ENCODE results near the gene NUDT22. TPM values are rescaled to one million over a fixed set of nuclear protein-coding genes. Genes with fewer than 3 reads are reported as not detected.

NUDT22 gene
- polyA plus RNA-seq, 4 donors, result 40.0 to 140 (median 95.3) TPM

DNA sequence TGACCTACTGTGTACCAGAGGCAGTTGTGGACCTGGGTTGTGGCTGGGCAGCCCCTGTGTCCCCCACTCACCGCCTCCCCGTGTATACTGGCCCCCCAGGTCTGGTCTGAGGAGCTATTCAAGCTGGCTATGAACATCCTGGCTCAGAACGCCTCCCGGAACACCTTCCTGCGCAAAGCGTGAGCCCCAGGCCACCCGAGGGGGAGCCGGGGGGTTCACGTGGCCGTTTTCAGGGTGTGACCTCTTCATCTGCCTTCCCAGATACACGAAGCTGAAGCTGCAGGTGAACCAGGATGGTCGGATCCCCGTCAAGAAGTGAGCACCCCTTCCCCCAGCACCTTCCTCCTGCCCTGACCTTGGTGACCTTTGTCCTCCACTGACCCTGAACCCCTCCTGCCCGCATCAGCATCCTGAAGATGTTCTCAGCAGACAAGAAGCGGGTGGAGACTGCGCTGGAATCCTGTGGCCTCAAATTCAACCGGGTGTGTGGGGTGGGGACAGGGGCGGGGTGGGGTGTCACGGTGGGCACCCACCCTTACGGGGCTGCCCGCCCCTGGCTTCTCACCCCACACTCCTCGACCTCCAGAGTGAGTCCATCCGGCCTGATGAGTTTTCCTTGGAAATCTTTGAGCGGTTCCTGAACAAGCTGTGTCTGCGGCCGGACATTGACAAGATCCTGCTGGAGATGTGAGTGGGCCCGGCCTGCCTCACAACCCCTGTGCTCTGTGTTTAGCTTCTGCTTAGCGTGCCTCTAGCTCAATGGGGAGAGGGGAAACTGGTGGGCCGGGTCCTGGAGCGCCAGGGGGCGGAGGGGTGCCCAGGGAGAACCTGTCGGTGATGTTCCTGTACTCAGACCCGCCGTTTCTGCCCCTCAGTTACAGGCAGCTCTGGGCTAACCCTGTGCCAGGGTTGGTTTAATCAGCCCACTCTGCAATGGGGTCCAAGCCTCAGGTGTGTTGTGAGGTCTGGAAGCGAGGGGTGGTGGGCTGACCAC lies 29.4 kb downstream of the NUDT22 start:
- no peaks in the 10 kb centered on the region for H3K27me3 ChIP-seq (ENCODE audit: control insufficient read depth in 3 of 3, insufficient read depth in 3 of 3, low read length in 3 of 3)
- DNase-seq (no peak), FAIRE-seq (no peak)
- no peak overlapping the region for H3K4me3 ChIP-seq (ENCODE audit: low read depth in 1 of 3, low read length in 3 of 3)
- no peaks in the 10 kb centered on the region for H3K9me3 ChIP-seq (ENCODE audit: control insufficient read depth in 2 of 2, insufficient read depth in 1 of 2, low read depth in 1 of 2, low read length in 1 of 2)
- peaks cover 9 to 77% (median 42%) of the 10 kb centered on the region in 3 donors for H3K36me3 ChIP-seq (ENCODE audit: control insufficient read depth in 3 of 3, insufficient read depth in 2 of 3, low read depth in 1 of 3, low read length in 3 of 3)
- WGBS, 3 donors, result 79 to 83% (median 80%) methylated on average over 35 of the region's 35 CpGs
- H3K27ac ChIP-seq (ENCODE audit: low read depth in 1 of 3, low read length in 2 of 3), result peak overlapping the region in 1 of 3 donors; percentile 9
- H3K4me1 ChIP-seq (ENCODE audit: control insufficient read depth in 3 of 3, insufficient read depth in 2 of 3, low read depth in 1 of 3, low read length in 2 of 3), result peaks cover 0 to 11% (median 3%) of the 10 kb centered on the region in 3 donors

GRCh38 chr11:64256300-64256699 lies 30.2 kb downstream of the NUDT22 start:
- WGBS, 3 donors, result 85 to 87% (median 86%) methylated on average over 15 of the region's 15 CpGs
- DNase-seq (no peak), FAIRE-seq (no peak)
- H3K36me3 ChIP-seq (ENCODE audit: control insufficient read depth in 3 of 3, insufficient read depth in 2 of 3, low read depth in 1 of 3, low read length in 3 of 3), result peaks cover 13 to 84% (median 45%) of the 10 kb centered on the region in 3 donors
- no peaks in the 10 kb centered on the region for H3K9me3 ChIP-seq (ENCODE audit: control insufficient read depth in 2 of 2, insufficient read depth in 1 of 2, low read depth in 1 of 2, low read length in 1 of 2)
- peaks cover 0 to 5% (median 0%) of the 10 kb centered on the region in 3 donors for H3K4me1 ChIP-seq (ENCODE audit: control insufficient read depth in 3 of 3, insufficient read depth in 2 of 3, low read depth in 1 of 3, low read length in 2 of 3)
- H3K27me3 ChIP-seq (ENCODE audit: control insufficient read depth in 3 of 3, insufficient read depth in 3 of 3, low read length in 3 of 3), result no peaks in the 10 kb centered on the region
- H3K27ac ChIP-seq (ENCODE audit: low read depth in 1 of 3, low read length in 2 of 3), result no peak overlapping the region
- H3K4me3 ChIP-seq (ENCODE audit: low read depth in 1 of 3, low read length in 3 of 3), result no peak overlapping the region

GRCh38 chr11:64258356-64258755 lies 32.3 kb downstream of the NUDT22 start:
- peaks cover 28 to 98% (median 61%) of the 10 kb centered on the region in 3 donors for H3K36me3 ChIP-seq (ENCODE audit: control insufficient read depth in 3 of 3, insufficient read depth in 2 of 3, low read depth in 1 of 3, low read length in 3 of 3)
- no peak overlapping the region for H3K4me3 ChIP-seq (ENCODE audit: low read depth in 1 of 3, low read length in 3 of 3)

GRCh38 chr11:64258946-64259532 lies 33.0 kb downstream of the NUDT22 start:
- no peaks in the 10 kb centered on the region for H3K4me1 ChIP-seq (ENCODE audit: control insufficient read depth in 3 of 3, insufficient read depth in 2 of 3, low read depth in 1 of 3, low read length in 2 of 3)
- H3K36me3 ChIP-seq (ENCODE audit: control insufficient read depth in 3 of 3, insufficient read depth in 2 of 3, low read depth in 1 of 3, low read length in 3 of 3), result peaks cover 32 to 98% (median 66%) of the 10 kb centered on the region in 3 donors
- H3K27ac ChIP-seq (ENCODE audit: low read depth in 1 of 3, low read length in 2 of 3), result no peak overlapping the region
- H3K9me3 ChIP-seq (ENCODE audit: control insufficient read depth in 2 of 2, insufficient read depth in 1 of 2, low read depth in 1 of 2, low read length in 1 of 2), result no peaks in the 10 kb centered on the region
- no peaks in the 10 kb centered on the region for H3K27me3 ChIP-seq (ENCODE audit: control insufficient read depth in 3 of 3, insufficient read depth in 3 of 3, low read length in 3 of 3)
- WGBS, 3 donors, result 91 to 92% (median 91%) methylated on average over 29 to 32 of the region's 32 CpGs
- DNase-seq (no peak), FAIRE-seq (no peak)
- no peak overlapping the region for H3K4me3 ChIP-seq (ENCODE audit: low read depth in 1 of 3, low read length in 3 of 3)

More at GRCh38 chr11:64258356-64258755, 32.3 kb downstream of the NUDT22 start:
- H3K27ac ChIP-seq (ENCODE audit: low read depth in 1 of 3, low read length in 2 of 3), result no peak overlapping the region
- no peaks in the 10 kb centered on the region for H3K9me3 ChIP-seq (ENCODE audit: control insufficient read depth in 2 of 2, insufficient read depth in 1 of 2, low read depth in 1 of 2, low read length in 1 of 2)
- DNase-seq (no peak), FAIRE-seq (no peak)
- WGBS, 3 donors, result 90 to 92% (median 91%) methylated on average over 20 to 24 of the region's 24 CpGs
- H3K27me3 ChIP-seq (ENCODE audit: control insufficient read depth in 3 of 3, insufficient read depth in 3 of 3, low read length in 3 of 3), result no peaks in the 10 kb centered on the region
- peaks cover 0 to under 1% (median 0%) of the 10 kb centered on the region in 3 donors for H3K4me1 ChIP-seq (ENCODE audit: control insufficient read depth in 3 of 3, insufficient read depth in 2 of 3, low read depth in 1 of 3, low read length in 2 of 3)

DNA sequence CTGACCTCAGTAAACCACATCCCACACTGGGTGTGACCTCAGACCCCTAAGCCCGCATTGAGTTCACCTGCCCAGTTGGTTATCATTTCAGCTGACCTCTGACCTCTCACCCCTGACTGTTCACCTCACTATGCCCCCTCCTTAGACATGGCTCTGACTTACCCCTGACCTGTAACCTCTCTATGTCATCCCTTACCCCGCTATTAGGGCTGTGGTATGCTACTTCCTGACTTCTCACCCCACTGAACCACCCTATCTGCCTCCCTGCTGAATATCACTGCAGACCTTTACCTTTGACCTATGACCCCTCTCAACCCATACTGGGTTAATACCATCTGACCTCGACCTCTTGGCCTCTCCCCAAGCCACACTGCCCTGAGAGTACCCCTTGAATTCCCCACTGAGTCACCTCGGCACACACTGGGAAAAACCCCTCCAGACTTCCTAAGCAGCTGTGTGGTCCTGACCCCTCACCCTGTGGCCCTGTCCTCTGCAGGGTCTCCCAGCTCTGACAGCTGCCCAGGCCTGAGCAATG lies 33.5 kb downstream of the NUDT22 start:
- Histone ChIP-seq H3K27me3 (ENCODE audit: control insufficient read depth in 3 of 3, insufficient read depth in 3 of 3, low read length in 3 of 3) (no peaks in the 10 kb centered on the region), H3K27ac (ENCODE audit: low read depth in 1 of 3, low read length in 2 of 3) (no peak overlapping the region), H3K4me1 (ENCODE audit: control insufficient read depth in 3 of 3, insufficient read depth in 2 of 3, low read depth in 1 of 3, low read length in 2 of 3) (no peaks in the 10 kb centered on the region), H3K36me3 (ENCODE audit: control insufficient read depth in 3 of 3, insufficient read depth in 2 of 3, low read depth in 1 of 3, low read length in 3 of 3) (peaks cover 32 to 98% (median 67%) of the 10 kb centered on the region in 3 donors), H3K4me3 (ENCODE audit: low read depth in 1 of 3, low read length in 3 of 3) (no peak overlapping the region), H3K9me3 (ENCODE audit: control insufficient read depth in 2 of 2, insufficient read depth in 1 of 2, low read depth in 1 of 2, low read length in 1 of 2) (no peaks in the 10 kb centered on the region)
- FAIRE-seq (no peak), DNase-seq (no peak)
- 64 to 74% (median 64%) methylated on average over 4 of the region's 4 CpGs for WGBS, 3 donors

DNA sequence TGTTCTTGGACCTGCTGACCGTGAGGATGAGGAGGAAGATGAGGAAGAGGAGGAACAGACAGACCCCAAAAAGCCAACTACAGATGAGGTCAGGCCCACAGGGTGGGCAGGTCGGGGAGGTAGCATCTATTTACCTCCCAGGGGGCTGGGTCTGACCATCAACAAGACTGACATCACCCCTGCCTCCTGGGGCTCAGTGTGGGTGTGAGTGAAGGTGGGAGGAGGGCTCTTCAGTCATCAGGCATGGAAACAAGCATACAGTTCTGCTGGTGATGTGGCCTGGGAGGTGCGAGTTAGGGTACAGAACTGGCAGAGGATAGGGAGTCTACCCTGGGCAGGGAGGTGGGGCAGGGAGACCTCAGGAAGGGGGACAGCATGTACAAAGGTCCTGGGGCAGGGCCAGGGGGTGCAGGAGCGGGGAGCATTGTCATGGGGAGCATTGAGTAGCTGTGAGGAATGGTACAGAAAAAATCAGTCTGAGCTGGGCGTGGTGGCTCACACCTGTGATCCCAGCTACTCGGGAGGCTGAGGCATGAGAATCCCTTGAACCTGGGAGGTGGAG lies 34.2 kb downstream of the NUDT22 start:
- H3K4me3 ChIP-seq (ENCODE audit: low read depth in 1 of 3, low read length in 3 of 3), result no peak overlapping the region

DNA sequence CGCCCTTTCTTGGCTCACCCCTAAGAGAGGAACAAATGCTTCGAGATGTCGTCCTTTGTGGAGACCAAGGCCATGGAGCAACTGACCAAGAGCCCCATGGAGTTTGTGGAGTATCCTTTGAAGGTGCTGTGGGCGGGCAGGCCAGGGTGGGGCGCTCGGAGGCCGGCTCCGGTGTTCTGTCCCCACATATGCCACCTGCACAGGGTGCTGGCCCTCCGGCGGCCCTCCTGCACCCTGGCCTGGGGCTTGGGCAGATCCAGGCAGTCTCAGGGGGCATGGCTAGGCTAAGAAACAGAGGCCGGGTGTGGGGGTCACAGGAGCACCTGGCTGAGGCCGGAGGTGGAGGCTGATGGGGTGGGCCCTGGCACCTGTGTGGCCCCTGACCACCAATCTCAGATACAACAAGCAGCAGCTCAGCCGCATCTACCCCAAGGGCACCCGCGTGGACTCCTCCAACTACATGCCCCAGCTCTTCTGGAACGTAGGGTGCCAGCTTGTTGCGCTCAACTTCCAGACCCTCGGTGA lies 35.5 kb downstream of the NUDT22 start:
- Histone ChIP-seq H3K4me1 (ENCODE audit: control insufficient read depth in 3 of 3, insufficient read depth in 2 of 3, low read depth in 1 of 3, low read length in 2 of 3) (no peaks in the 10 kb centered on the region), H3K4me3 (ENCODE audit: low read depth in 1 of 3, low read length in 3 of 3) (no peak overlapping the region), H3K9me3 (ENCODE audit: control insufficient read depth in 2 of 2, insufficient read depth in 1 of 2, low read depth in 1 of 2, low read length in 1 of 2) (no peaks in the 10 kb centered on the region), H3K36me3 (ENCODE audit: control insufficient read depth in 3 of 3, insufficient read depth in 2 of 3, low read depth in 1 of 3, low read length in 3 of 3) (peaks cover 29 to 97% (median 68%) of the 10 kb centered on the region in 3 donors), H3K27me3 (ENCODE audit: control insufficient read depth in 3 of 3, insufficient read depth in 3 of 3, low read length in 3 of 3) (no peaks in the 10 kb centered on the region), H3K27ac (ENCODE audit: low read depth in 1 of 3, low read length in 2 of 3) (no peak overlapping the region)
- DNase-seq (no peak), FAIRE-seq (no peak)
- WGBS, 3 donors, result 89 to 94% (median 92%) methylated on average over 17 to 18 of the region's 18 CpGs

More for the DNA sequence above, 34.2 kb downstream of the NUDT22 start:
- Histone ChIP-seq H3K36me3 (ENCODE audit: control insufficient read depth in 3 of 3, insufficient read depth in 2 of 3, low read depth in 1 of 3, low read length in 3 of 3) (peaks cover 30 to 97% (median 66%) of the 10 kb centered on the region in 3 donors), H3K9me3 (ENCODE audit: control insufficient read depth in 2 of 2, insufficient read depth in 1 of 2, low read depth in 1 of 2, low read length in 1 of 2) (no peaks in the 10 kb centered on the region), H3K4me1 (ENCODE audit: control insufficient read depth in 3 of 3, insufficient read depth in 2 of 3, low read depth in 1 of 3, low read length in 2 of 3) (no peaks in the 10 kb centered on the region), H3K27me3 (ENCODE audit: control insufficient read depth in 3 of 3, insufficient read depth in 3 of 3, low read length in 3 of 3) (no peaks in the 10 kb centered on the region), H3K27ac (ENCODE audit: low read depth in 1 of 3, low read length in 2 of 3) (no peak overlapping the region)
- no peak for DNase-seq
- WGBS, 3 donors, result 85 to 89% (median 86%) methylated on average over 6 of the region's 6 CpGs
- no peak for FAIRE-seq

All from small intestine (tissue), 7 donors.